Mesodermal cell (in vitro differentiated cells): Measurements from ENCODE around the gene PDE4B.

ENCODE experiments used
- H3K27ac ChIP-seq: 2 replicates; pipeline ENCODE4 v1.7.0; 2013; ENCODE audit warnings: mild to moderate bottlenecking, low read depth, low read length, moderate library complexity; ENCODE audit not compliant: severe bottlenecking
- H3K36me3 ChIP-seq: 2 replicates; pipeline ENCODE4 v1.7.1; 2013; ENCODE audit warnings: mild to moderate bottlenecking, low read length, moderate library complexity; ENCODE audit not compliant: control insufficient read depth, insufficient read depth
- H3K4me1 ChIP-seq: one replicate; pipeline ENCODE4 v1.7.1; 2013; ENCODE audit warnings: mild to moderate bottlenecking, low read length; ENCODE audit not compliant: insufficient read depth, control insufficient read depth, poor library complexity, severe bottlenecking
- H3K4me3 ChIP-seq: 2 replicates; pipeline ENCODE4 v1.7.0; 2013; ENCODE audit warnings: low read length, control low read depth, mild to moderate bottlenecking; ENCODE audit not compliant: insufficient read depth, poor library complexity, severe bottlenecking; ENCODE audit errors: extremely low read depth
- H3K9me3 ChIP-seq: 2 replicates; pipeline ENCODE4 v1.7.1; 2013; ENCODE audit warnings: mild to moderate bottlenecking, low read length, moderate library complexity; ENCODE audit not compliant: control insufficient read depth
- WGBS, 2 experiments: methylation state at CpG; one replicate each; pipeline ENCODE4 v1.1.5; 2013; ENCODE audit warnings: missing lambda C conversion rate in 2 of 2; ENCODE audit not compliant: insufficient coverage in 2 of 2; 5-methylcytosine and 5-hydroxymethylcytosine counted together

PDE4B gene

DNA sequence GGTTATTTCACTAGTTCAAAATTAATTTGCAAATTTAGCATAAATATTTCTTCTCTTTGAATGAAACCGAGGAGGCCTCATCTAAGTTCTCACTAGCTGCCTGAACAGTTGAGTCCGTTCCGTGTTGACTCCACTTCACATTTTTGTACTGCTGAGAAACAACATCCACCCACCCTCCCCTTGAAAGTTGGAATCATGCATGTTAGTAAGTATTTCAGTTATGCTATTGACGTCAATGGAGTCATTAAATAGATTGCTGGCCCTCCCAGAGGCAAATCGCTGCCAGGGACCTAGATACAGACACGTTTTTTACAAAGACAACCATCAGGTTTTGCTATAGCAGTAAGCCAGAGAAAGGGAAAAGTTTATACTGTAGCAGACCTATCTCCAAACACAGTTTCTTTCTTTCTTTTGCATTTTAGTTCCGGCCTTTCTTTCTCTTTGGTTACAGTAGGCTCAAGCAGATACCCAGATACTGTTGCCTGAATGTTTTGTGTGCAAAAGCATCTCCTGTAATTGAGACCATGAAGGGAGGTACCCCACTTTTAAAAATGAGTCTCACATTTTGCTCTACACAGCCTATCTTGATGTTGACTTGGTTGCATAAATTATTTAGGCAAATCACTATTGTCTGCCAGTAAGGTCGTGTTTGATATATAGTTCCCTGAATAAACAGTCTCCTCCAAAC lies 478.7 kb downstream of the PDE4B start:
- no peaks in the 10 kb centered on the region for H3K36me3 ChIP-seq
- H3K9me3 ChIP-seq = no peaks in the 10 kb centered on the region
- H3K4me1 ChIP-seq = peaks cover 33% of the 10 kb centered on the region
- H3K27ac ChIP-seq = peak overlapping the region; percentile 94
- WGBS, 2 experiments = 10 to 17% methylated on average over 1 to 2 of the region's 8 CpGs
- no peak overlapping the region for H3K4me3 ChIP-seq

DNA sequence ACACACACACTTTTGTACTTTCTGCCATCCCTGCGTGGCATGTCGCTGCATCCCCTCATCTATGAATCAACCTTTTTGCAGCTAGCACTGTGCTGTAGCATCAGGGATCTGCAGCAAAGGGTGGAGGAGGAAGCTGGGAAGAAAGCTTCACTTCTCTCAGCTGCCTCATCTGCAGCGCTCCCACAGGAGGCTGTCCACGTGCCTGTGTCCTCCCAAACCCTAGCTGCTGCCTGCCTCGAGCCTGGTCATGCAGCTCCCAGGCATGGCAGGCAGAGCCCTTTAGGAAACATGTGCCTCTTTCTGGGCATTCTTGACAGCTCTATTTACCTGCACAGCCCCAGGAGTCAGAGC lies 479.2 kb downstream of the PDE4B start:
- 58 to 71% methylated on average over 3 to 5 of the region's 5 CpGs for WGBS, 2 experiments
- peak overlapping the region; percentile 94 for H3K27ac ChIP-seq
- peaks cover 29% of the 10 kb centered on the region for H3K4me1 ChIP-seq
- no peaks in the 10 kb centered on the region for H3K36me3 ChIP-seq
- H3K9me3 ChIP-seq = no peaks in the 10 kb centered on the region
- no peak overlapping the region for H3K4me3 ChIP-seq

DNA sequence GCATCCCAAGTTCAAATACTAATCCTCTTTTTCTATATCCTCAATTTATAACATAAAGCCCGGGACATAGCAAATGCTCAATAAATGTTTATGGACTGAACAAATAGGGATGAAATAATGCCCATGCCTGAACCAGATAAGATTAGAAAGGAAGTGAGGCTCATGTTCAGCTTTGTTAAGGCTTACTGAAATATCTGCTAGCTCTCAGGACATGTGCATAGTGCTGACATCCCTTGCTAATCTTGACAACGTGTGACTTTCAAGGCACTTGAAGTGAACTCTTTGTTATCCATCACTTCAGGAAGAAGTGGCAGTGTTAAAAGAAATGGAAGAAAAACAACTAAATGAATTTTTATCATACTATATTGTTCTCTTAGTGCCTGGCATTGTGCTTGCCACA lies 481.0 kb downstream of the PDE4B start:
- no peak overlapping the region for H3K27ac ChIP-seq
- H3K36me3 ChIP-seq = no peaks in the 10 kb centered on the region
- H3K9me3 ChIP-seq = no peaks in the 10 kb centered on the region
- peaks cover 28% of the 10 kb centered on the region for H3K4me1 ChIP-seq
- no CpG with 5 or more reads among the region's 2 CpGs for WGBS, 2 experiments
- H3K4me3 ChIP-seq = no peak overlapping the region

DNA sequence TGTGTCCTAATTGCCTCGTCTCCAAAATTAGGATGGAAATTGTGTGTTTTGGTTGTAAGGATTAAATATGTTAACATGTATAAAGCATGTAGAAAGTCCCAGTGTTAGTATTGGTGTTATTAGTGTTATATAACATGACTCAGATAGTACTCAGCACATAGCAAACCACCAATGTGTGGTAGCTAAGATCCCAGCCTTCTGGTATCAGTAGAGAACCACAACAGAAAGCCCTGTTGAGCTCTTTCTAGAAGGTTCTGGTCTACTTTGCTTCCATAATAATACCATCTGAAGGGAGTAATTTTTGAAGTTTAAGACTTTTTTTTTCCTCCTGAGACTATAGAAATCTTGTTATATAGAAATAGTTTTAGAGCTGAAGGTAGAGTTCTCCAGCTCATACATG lies 481.9 kb downstream of the PDE4B start:
- no peaks in the 10 kb centered on the region for H3K9me3 ChIP-seq
- H3K27ac ChIP-seq = no peak overlapping the region
- H3K4me3 ChIP-seq = no peak overlapping the region
- no CpG with 5 or more reads among the region's 1 CpG for WGBS, 2 experiments
- no peaks in the 10 kb centered on the region for H3K36me3 ChIP-seq
- H3K4me1 ChIP-seq = peaks cover 28% of the 10 kb centered on the region

DNA sequence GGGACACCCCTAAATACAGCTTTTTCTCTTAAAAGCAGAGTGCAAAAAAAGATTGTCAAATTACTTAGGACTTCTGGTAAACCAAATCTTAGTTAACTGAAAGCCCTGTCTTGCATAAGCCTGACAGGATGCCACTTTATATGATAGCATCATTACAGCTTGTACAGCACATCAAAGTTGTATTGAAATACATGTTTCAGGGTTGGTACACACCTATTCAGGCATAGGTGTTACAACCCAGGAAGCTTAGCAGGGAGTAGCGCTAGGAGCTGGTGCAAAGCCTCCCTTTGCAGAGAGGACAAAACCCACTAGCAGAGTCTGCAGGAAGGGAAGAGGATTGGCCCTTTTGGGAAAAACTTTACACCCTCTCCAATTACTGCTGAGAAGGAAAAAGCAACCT lies 482.4 kb downstream of the PDE4B start:
- Histone ChIP-seq H3K4me3 (no peak overlapping the region), H3K4me1 (peaks cover 24% of the 10 kb centered on the region), H3K36me3 (no peaks in the 10 kb centered on the region), H3K9me3 (no peaks in the 10 kb centered on the region), H3K27ac (peak overlapping the region; percentile 26)
- WGBS, 2 experiments = no CpG with 5 or more reads among the region's 1 CpG

DNA sequence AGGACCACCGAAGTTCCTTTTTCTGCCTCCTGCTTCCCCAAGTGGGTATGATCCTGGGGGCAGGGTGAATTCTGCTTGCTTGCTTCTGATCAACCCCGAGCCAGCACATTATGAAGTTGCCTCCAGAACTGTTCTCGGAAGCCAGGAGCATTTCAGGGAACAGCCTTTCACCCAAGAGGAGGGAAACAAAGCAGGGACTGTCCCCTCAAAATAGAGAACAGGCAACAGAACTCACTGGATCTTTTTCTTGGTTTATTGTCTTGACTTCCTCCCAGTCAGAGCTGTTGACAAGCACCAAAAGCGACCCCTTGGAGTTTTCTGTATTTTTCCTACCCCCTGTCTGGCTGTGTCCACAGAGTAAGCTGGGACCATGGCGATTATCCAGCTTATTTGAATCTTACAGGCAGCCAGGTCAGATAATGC lies 482.9 kb downstream of the PDE4B start:
- Histone ChIP-seq H3K4me1 (peaks cover 20% of the 10 kb centered on the region), H3K27ac (peak overlapping the region; percentile 26), H3K9me3 (no peaks in the 10 kb centered on the region), H3K36me3 (no peaks in the 10 kb centered on the region), H3K4me3 (no peak overlapping the region)
- WGBS, 2 experiments = 61 to 82% methylated on average over 3 to 5 of the region's 5 CpGs

DNA sequence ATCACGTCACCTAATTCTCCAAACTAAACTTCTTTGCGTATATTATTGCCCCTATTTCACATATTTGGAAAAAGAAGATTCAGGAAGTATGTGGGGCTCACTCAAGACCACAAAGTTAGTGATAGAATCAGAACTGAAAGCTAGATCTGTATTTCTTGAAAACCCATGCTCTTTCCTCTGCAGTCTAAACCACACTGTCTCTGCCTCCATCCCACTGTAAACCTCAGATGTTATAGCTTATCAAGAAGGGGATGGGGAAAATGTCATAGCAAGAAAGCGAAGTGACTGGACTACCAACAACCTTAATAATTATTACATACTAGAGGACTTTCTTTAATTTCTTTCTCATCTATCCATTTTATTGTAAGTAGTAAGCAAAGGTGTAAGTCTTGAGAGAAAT lies 483.5 kb downstream of the PDE4B start:
- Histone ChIP-seq H3K4me1 (peaks cover 16% of the 10 kb centered on the region), H3K9me3 (no peaks in the 10 kb centered on the region), H3K4me3 (no peak overlapping the region), H3K36me3 (no peaks in the 10 kb centered on the region), H3K27ac (no peak overlapping the region)
- WGBS, 2 experiments = no CpG with 5 or more reads among the region's 3 CpGs

DNA sequence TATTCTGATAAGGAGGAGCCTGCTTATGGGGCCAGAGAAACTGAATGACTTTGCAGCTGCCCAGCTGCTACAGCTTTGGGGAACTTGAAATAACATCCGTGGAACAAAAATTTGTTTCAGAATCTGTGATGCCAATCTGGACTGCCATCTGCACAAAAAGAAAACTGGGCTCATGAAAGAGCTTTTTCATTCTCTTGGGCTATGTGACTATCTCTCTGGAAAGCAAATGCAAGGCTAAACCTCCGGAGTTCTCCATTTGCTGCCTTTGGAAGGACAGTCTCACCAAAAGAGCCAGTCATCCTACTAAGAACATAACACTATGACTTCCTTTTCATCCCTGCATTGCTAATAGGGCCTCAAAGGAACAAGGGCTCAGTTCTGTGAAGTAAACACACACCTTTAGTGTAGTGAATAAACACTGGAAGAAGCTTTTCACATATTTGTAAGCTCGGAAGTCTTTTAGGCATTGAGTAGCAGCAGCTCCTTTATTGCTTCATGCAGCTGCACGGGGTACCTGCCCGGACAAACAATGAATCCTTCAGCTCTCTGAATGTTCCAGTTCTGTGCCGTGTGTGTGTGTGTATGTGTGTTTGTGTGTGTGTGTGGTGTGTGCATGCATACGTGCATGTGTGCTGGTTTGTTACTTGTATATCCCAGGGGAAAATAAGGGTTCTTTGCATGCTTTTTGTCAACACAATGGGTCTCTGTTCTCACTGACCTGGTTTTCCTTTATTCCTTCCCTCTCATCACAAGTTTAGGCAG lies 485.7 kb downstream of the PDE4B start:
- H3K4me1 ChIP-seq = peaks cover 10% of the 10 kb centered on the region
- no peaks in the 10 kb centered on the region for H3K36me3 ChIP-seq
- H3K9me3 ChIP-seq = no peaks in the 10 kb centered on the region
- H3K27ac ChIP-seq = no peak overlapping the region
- WGBS, 2 experiments = 84 to 86% methylated on average over 6 of the region's 7 CpGs
- H3K4me3 ChIP-seq = no peak overlapping the region

DNA sequence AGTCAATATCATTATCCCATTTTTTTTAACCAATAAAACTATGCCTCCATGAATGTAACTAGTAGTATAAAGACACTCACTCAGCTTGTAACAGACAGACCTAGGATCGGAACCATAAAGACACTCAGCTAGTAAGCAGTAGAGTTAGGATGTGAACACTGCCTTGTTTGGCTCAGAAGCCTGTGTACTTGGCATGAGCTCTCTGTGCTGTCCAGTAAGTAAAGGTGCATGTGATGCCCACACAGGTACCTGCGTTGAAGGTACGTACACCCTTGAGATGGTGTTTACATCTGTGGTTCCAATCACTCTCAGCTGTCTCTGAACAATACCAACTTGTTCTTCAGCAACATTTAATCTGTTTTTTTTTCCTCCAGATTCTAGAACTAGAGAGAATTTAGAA lies 489.1 kb downstream of the PDE4B start:
- 100% methylated on average over 1 to 3 of the region's 3 CpGs for WGBS, 2 experiments
- H3K4me1 ChIP-seq = peaks cover 10% of the 10 kb centered on the region
- H3K27ac ChIP-seq = no peak overlapping the region
- no peaks in the 10 kb centered on the region for H3K36me3 ChIP-seq
- H3K4me3 ChIP-seq = no peak overlapping the region
- H3K9me3 ChIP-seq = no peaks in the 10 kb centered on the region

DNA sequence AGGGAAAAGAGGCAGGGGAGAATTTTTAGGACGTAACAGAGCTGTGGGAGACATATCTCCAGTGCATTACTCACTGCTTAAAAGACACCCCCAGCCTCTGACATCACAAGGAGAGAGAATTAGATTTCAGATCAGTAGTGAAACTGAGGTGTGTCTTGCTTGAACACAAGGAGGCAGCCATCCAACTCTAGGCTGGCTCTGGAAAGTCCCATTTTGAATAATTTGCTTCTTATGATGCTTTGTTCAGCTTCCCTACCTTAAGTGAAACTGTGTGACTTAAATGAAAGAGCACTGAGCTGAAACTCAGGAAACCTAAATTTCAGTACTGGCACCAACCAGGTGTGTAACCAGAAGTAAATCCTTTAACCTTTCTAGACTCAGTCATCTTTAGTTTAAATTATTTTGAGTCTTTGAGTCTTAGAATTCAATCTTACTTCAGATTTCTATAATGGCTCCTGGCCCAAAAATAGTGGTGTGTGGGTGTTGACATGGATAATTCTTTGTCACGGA lies 489.7 kb downstream of the PDE4B start:
- Histone ChIP-seq H3K27ac (no peak overlapping the region), H3K36me3 (no peaks in the 10 kb centered on the region), H3K4me3 (no peak overlapping the region), H3K9me3 (no peaks in the 10 kb centered on the region), H3K4me1 (peaks cover 10% of the 10 kb centered on the region)
- WGBS, 2 experiments = no CpG with 5 or more reads among the region's 2 CpGs
